KMS-11 (cell line): ENCODE results near the gene PPFIA1.

Experiments
- H2AFZ ChIP-seq: fragments of 200-600 bp; sonication (generic); 2 replicates; pipeline ENCODE4 v1.6.1; 2016; ENCODE audit warnings: antibody characterized with exemption, mixed run types, low read depth
- H3K27ac ChIP-seq: fragments of 200-600 bp; sonication (generic); 2 replicates; pipeline ENCODE4 v1.6.1; 2016; ENCODE audit warnings: mild to moderate bottlenecking, mixed run types
- H3K27me3 ChIP-seq: fragments of 200-600 bp; sonication (generic); 2 replicates; pipeline ENCODE4 v1.6.1; 2017; ENCODE audit warnings: mild to moderate bottlenecking, low read depth, mixed run types, moderate library complexity; ENCODE audit not compliant: insufficient read depth
- H3K36me3 ChIP-seq: fragments of 200-600 bp; sonication (generic); 2 replicates; pipeline ENCODE4 v1.6.1; 2017; ENCODE audit warnings: mild to moderate bottlenecking, mixed run types; ENCODE audit not compliant: insufficient read depth
- H3K4me1 ChIP-seq: fragments of 200-600 bp; sonication (generic); 2 replicates; pipeline ENCODE4 v1.6.1; 2016; ENCODE audit warnings: mild to moderate bottlenecking, low read depth, mixed run types; ENCODE audit not compliant: poor library complexity, severe bottlenecking
- H3K4me2 ChIP-seq: fragments of 200-600 bp; sonication (generic); 2 replicates; pipeline ENCODE4 v1.7.0; 2016; ENCODE audit warnings: mild to moderate bottlenecking, mixed run types
- H3K4me3 ChIP-seq: fragments of 200-600 bp; sonication (generic); IDR thresholded peaks from 2 replicates; pipeline ENCODE4 v1.6.1; 2017; ENCODE audit warnings: low read depth, low read length, mixed read lengths; ENCODE audit not compliant: insufficient read depth
- H3K79me2 ChIP-seq: fragments of 200-600 bp; sonication (generic); 2 replicates; pipeline ENCODE4 v1.6.1; 2016; ENCODE audit warnings: low read depth, mixed run types; ENCODE audit not compliant: insufficient read depth
- H3K9ac ChIP-seq: fragments of 200-600 bp; sonication (generic); 2 replicates; pipeline ENCODE4 v1.6.1; 2016; ENCODE audit warnings: mild to moderate bottlenecking, mixed run types
- H4K20me1 ChIP-seq: fragments of 200-600 bp; sonication (generic); 2 replicates; pipeline ENCODE4 v1.6.1; 2016; ENCODE audit warnings: mild to moderate bottlenecking, mixed run types; ENCODE audit not compliant: insufficient read depth
- TF ChIP-seq, protein P1 (sequence below): fragments of 200-600 bp; sonication (generic); conservative IDR thresholded peaks from 2 replicates; pipeline ENCODE4 v1.6.1; 2017; ENCODE audit warnings: low read depth, mild to moderate bottlenecking, antibody characterized with exemption, low read length, moderate library complexity, mixed read lengths

The PPFIA1 gene

GRCh38 chr11:70306586-70307033, 36.1 kb downstream of the PPFIA1 start:
- Histone ChIP-seq H3K9ac (no peak overlapping the region), H3K36me3 (no peaks in the 10 kb centered on the region), H3K4me3 (no peak overlapping the region), H3K27me3 (no peaks in the 10 kb centered on the region), H2AFZ (no peak overlapping the region), H3K79me2 (no peaks in the 10 kb centered on the region; the same call in 1 of the 2 replicates), H4K20me1 (no peaks in the 10 kb centered on the region), H3K4me2 (no peak overlapping the region), H3K27ac (no peak overlapping the region), H3K4me1 (no peaks in the 10 kb centered on the region)
- TF ChIP-seq, protein P1, sequence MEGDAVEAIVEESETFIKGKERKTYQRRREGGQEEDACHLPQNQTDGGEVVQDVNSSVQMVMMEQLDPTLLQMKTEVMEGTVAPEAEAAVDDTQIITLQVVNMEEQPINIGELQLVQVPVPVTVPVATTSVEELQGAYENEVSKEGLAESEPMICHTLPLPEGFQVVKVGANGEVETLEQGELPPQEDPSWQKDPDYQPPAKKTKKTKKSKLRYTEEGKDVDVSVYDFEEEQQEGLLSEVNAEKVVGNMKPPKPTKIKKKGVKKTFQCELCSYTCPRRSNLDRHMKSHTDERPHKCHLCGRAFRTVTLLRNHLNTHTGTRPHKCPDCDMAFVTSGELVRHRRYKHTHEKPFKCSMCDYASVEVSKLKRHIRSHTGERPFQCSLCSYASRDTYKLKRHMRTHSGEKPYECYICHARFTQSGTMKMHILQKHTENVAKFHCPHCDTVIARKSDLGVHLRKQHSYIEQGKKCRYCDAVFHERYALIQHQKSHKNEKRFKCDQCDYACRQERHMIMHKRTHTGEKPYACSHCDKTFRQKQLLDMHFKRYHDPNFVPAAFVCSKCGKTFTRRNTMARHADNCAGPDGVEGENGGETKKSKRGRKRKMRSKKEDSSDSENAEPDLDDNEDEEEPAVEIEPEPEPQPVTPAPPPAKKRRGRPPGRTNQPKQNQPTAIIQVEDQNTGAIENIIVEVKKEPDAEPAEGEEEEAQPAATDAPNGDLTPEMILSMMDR, result no peak

DNA sequence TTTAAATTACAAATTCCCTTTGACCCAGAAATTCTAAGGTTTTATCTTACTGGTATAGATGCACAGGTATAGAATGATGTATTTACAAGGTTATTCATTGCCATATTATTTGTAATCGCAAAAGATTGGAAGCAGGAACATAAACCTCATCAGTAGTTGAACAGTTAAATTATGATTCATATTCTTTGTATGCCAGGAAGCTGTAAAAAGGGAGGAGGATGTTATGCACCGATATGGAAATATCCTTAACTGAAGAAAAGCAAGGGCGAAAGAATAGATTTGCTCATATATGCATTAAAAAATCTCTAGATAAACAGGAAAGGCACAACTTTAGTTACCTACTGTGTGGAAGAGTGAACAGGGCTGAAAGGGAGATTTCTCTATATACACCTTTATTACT, 36.7 kb downstream of the PPFIA1 start:
- Histone ChIP-seq H3K79me2 (no peaks in the 10 kb centered on the region; the same call in 1 of the 2 replicates), H3K27me3 (no peaks in the 10 kb centered on the region), H3K9ac (no peak overlapping the region), H3K36me3 (no peaks in the 10 kb centered on the region), H4K20me1 (no peaks in the 10 kb centered on the region), H3K27ac (no peak overlapping the region), H3K4me2 (no peak overlapping the region), H2AFZ (no peak overlapping the region), H3K4me3 (no peak overlapping the region), H3K4me1 (no peaks in the 10 kb centered on the region)
- TF ChIP-seq, protein P1, result no peak

- no peak overlapping the region for H3K9ac ChIP-seq
- H3K27me3 ChIP-seq, result no peaks in the 10 kb centered on the region
- no peaks in the 10 kb centered on the region for H3K4me1 ChIP-seq
- H3K36me3 ChIP-seq, result no peaks in the 10 kb centered on the region
- TF ChIP-seq, protein P1, result no peak
- no peaks in the 10 kb centered on the region for H3K79me2 ChIP-seq
- no peak overlapping the region for H3K27ac ChIP-seq
- no peaks in the 10 kb centered on the region for H4K20me1 ChIP-seq
- H2AFZ ChIP-seq, result no peak overlapping the region
- H3K4me3 ChIP-seq, result no peak overlapping the region
- no peak overlapping the region for H3K4me2 ChIP-seq
These were observed 41.1 kb downstream of the PPFIA1 start for GRCh38 chr11:70311616-70312015.

- H2AFZ ChIP-seq, result no peak overlapping the region
- no peaks in the 10 kb centered on the region for H4K20me1 ChIP-seq
- TF ChIP-seq, protein P1, result no peak
- H3K4me2 ChIP-seq, result no peak overlapping the region
- no peaks in the 10 kb centered on the region for H3K4me1 ChIP-seq
- H3K36me3 ChIP-seq, result no peaks in the 10 kb centered on the region
- no peak overlapping the region for H3K4me3 ChIP-seq
- no peak overlapping the region for H3K9ac ChIP-seq
- no peak overlapping the region for H3K27ac ChIP-seq
- H3K27me3 ChIP-seq, result no peaks in the 10 kb centered on the region
- no peaks in the 10 kb centered on the region; the same call in 1 of the 2 replicates for H3K79me2 ChIP-seq
These were observed 42.2 kb downstream of the PPFIA1 start for GRCh38 chr11:70312401-70313357.
